ENCODE data around the gene KCNMB3.

Gene KCNMB3

GRCh38 chr3:179265875-179266274 lies 15.0 kb upstream of the KCNMB3 start:
- no peak for TF ChIP-seq POLR2AphosphoS5 (IDR thresholded peaks at IDR 0.05; ENCODE audit: low read depth, low read length)
- no peak for TF ChIP-seq REST (IDR thresholded peaks at IDR 0.05; ENCODE audit: insufficient read depth in 1 of 2, low read depth in 2 of 2, low read length in 2 of 2)

- TF ChIP-seq SIN3A (IDR thresholded peaks at IDR 0.05; ENCODE audit: borderline replicate concordance, insufficient read depth, low read length) (no peak), TAF1 (IDR thresholded peaks at IDR 0.05; ENCODE audit: borderline replicate concordance, insufficient read depth, low read length) (no peak), FOXP2 (optimal IDR thresholded peaks at IDR 0.05; ENCODE audit: borderline replicate concordance, extremely low read depth, extremely low read length, insufficient read depth) (no peak), REST (IDR thresholded peaks at IDR 0.05; ENCODE audit: insufficient read depth in 1 of 2, low read depth in 2 of 2, low read length in 2 of 2) (no peak), POLR2AphosphoS5 (IDR thresholded peaks at IDR 0.05; ENCODE audit: low read depth, low read length) (no peak)
These were observed 14.2 kb upstream of the KCNMB3 start for GRCh38 chr3:179265092-179265491.

GRCh38 chr3:179264449-179264848 lies 13.5 kb upstream of the KCNMB3 start:
- no peak for TF ChIP-seq REST (IDR thresholded peaks at IDR 0.05; ENCODE audit: insufficient read depth in 1 of 2, low read depth in 2 of 2, low read length in 2 of 2)
- no peak for TF ChIP-seq POLR2AphosphoS5 (IDR thresholded peaks at IDR 0.05; ENCODE audit: low read depth, low read length)
- no peak for TF ChIP-seq TAF1 (IDR thresholded peaks at IDR 0.05; ENCODE audit: borderline replicate concordance, insufficient read depth, low read length)
- no peak for TF ChIP-seq FOXP2 (optimal IDR thresholded peaks at IDR 0.05; ENCODE audit: borderline replicate concordance, extremely low read depth, extremely low read length, insufficient read depth)
- no peak for TF ChIP-seq SIN3A (IDR thresholded peaks at IDR 0.05; ENCODE audit: borderline replicate concordance, insufficient read depth, low read length)

GRCh38 chr3:179263134-179263533 lies 12.2 kb upstream of the KCNMB3 start:
- TF ChIP-seq FOXP2 (optimal IDR thresholded peaks at IDR 0.05; ENCODE audit: borderline replicate concordance, extremely low read depth, extremely low read length, insufficient read depth) (no peak), REST (IDR thresholded peaks at IDR 0.05; ENCODE audit: insufficient read depth in 1 of 2, low read depth in 2 of 2, low read length in 2 of 2) (no peak), SIN3A (IDR thresholded peaks at IDR 0.05; ENCODE audit: borderline replicate concordance, insufficient read depth, low read length) (no peak), TAF1 (IDR thresholded peaks at IDR 0.05; ENCODE audit: borderline replicate concordance, insufficient read depth, low read length) (no peak)

GRCh38 chr3:179260949-179261765 lies 10.2 kb upstream of the KCNMB3 start:
- TF ChIP-seq FOXP2 (optimal IDR thresholded peaks at IDR 0.05; ENCODE audit: borderline replicate concordance, extremely low read depth, extremely low read length, insufficient read depth) (no peak), POLR2AphosphoS5 (IDR thresholded peaks at IDR 0.05; ENCODE audit: low read depth, low read length) (no peak), REST (IDR thresholded peaks at IDR 0.05; ENCODE audit: insufficient read depth in 1 of 2, low read depth in 2 of 2, low read length in 2 of 2) (no peak), TAF1 (IDR thresholded peaks at IDR 0.05; ENCODE audit: borderline replicate concordance, insufficient read depth, low read length) (no peak), SIN3A (IDR thresholded peaks at IDR 0.05; ENCODE audit: borderline replicate concordance, insufficient read depth, low read length) (no peak)

All from PFSK-1 (cell line).